GM21528 (cell line): ENCODE data around the gene DTNB.

ENCODE experiments used
- ATAC-seq: cut with Tn5 transposase; IDR thresholded peaks from one replicate; pipeline ENCODE4 v1.9.1; 2021; ENCODE audit warnings: mild to moderate bottlenecking, moderate library complexity; ENCODE audit not compliant: unreplicated experiment, low FRiP score

Gene DTNB

GRCh38 chr2:25376750-25377621 lies 296.4 kb downstream of the DTNB start:
- ATAC-seq = peak; percentile 90

DNA sequence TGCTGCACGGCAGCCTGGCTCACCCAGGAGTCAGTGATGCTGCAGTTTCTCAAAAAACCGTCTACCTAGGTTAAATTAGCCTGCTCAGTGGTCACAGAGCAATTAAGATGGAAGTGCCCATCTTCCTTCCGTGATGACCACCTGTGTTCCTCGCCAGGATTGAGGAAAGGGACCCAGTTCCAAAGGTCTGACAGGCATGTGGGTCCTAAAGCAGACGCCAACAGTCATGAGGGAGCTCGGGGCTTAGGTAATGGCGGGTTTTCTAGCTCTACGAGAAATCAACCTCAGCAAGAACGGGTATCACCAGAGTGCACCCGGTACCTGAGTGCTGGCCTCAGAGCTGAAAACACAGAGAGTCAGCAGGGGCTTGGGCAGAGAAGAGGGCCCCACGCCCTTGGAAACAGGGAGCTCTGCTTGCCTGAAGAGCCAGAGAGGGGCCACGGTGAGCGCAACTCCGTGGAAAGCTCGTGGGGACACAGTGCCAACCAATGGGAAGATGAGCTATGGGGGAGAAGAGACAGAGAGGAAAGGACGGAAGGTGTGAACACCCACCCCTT lies 297.3 kb downstream of the DTNB start:
- no peak for ATAC-seq

DNA sequence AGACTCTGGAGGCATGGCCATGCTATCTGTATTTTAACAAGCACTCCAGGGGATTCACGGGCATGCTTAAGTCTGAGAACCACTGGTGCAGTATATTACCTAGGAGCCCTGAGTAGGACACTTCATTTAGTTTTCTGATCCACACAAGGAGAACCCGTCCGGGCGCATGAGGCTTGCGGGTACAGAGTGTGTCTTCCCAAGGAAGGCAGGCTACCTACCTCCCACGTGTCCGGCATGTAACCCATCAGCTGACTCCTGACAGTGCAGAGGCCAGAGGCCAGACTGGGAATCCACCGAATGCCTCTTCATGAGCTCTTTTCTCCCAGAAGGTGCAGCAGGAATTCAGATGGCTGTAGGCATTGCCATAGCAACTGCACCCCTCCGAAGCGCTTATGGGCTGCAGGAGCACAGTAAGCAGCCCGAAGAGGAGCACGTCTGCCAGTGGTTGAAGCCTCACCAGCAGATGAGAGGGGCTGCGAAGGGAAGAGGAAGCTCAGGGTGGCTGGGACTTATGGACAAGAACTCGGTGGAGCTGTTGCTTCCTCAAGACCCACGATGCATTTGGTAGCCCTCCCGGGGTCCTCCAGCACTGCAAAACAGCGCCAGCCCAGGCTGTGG lies 297.9 kb downstream of the DTNB start:
- no peak for ATAC-seq

GRCh38 chr2:25374827-25375226 lies 298.6 kb downstream of the DTNB start:
- ATAC-seq = no peak

- ATAC-seq = no peak
These were observed 299.0 kb downstream of the DTNB start for GRCh38 chr2:25374411-25374810.

- no peak for ATAC-seq
These were observed 300.0 kb downstream of the DTNB start for GRCh38 chr2:25373269-25373981.

DNA sequence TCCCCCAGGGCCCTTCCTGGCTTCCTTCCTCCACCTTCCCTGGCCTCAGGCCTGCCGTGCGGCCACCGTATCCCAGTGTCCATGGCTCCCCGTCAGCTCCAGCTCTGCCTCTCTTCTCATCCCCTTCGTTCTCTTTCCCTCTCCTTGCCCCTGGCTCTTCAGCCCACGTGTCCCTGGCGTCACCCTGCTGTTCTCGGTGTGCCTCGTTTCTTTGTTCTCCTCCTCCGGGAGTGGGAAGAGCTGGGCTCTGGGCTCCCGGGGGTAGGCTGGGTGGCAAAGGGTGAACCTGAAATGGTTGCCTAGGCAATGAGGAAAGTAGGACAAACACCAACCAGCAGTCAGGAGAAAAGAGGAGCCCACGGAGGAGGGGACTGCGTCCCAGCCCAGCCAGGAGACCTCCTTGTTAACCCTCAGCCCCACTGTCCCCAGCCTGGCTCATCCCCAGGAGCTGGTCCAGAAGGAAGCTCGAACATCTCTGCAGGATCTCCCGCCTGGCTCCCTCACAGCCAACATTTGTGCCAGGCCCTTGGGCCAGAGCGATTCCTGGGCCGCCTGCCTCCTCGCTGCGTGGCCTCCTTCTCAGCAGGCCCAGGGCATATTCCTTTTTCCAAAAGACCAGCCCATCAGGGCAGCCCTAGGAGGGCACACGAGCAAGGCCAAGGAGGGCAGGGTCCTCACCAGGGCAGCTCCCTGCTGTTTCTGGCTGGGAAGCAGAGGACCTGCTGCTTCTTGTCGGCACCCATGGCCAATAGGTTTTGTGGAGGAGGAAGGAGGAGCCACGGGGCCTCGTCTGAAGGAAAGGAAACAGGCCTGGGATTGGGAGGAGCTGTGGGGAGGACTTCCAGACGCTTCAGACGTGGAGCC lies 300.7 kb downstream of the DTNB start:
- ATAC-seq = no peak

GRCh38 chr2:25371253-25372241 lies 301.8 kb downstream of the DTNB start:
- no peak for ATAC-seq

DNA sequence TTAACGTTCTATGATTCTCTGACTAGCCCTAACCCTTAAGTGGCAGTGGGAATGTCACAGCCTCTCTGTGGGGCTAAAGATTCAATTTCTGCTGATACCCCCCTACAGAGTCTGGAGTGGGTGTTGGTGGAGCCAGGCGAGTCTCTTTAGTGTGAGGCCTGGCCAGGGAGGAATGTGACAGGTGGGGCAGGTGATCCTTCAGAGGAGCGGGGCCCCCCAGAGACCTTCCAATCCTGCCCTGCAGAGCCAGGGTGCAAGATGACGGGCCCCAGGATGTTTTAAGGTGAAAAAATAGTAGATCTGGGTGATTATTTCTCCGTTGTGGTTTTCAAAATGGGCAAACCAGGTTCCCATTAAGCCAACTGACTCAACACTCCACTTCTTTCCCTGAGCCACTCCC lies 303.5 kb downstream of the DTNB start:
- no peak for ATAC-seq

DNA sequence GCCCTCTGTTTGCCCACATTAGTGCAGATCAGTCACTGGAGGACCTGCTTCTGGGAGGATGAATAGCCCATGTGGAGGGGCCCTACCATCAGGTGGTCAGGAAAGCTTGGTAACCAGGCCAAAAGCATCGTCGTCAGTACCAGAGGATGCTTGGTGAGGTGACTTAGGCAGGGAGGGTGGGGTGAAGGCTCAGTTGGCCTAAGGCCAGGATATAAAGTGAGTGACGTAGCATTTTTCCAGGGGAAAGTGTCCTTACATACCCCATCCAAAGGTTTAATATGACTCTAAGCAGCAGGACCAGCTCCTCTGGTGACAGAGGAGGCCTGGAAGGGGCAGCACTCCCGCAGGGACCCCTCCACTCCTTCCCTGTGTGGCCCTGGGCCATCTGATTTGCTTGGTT lies 303.9 kb downstream of the DTNB start:
- no peak for ATAC-seq

DNA sequence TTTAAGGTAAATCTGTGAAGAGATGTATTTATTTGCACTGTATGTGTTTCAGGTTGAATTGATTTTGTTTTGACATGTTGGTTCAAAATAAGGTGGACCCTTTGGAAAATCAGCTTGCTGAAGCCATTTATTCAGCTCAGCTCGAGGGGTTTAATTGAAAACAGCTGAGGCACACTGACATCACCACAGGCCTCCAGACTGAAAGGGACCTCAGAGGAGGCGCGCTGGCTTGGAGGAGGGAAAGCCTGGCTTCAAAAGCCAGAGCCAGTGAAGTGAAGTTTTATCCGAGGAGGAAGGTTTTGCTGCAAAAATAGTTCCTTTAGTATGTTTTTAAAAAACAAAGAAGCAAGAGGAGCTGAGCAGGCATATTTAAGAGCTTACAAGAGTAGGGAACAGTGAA lies 304.7 kb downstream of the DTNB start:
- ATAC-seq = no peak

- no peak for ATAC-seq
These were observed 306.1 kb downstream of the DTNB start for GRCh38 chr2:25367296-25367695.

DNA sequence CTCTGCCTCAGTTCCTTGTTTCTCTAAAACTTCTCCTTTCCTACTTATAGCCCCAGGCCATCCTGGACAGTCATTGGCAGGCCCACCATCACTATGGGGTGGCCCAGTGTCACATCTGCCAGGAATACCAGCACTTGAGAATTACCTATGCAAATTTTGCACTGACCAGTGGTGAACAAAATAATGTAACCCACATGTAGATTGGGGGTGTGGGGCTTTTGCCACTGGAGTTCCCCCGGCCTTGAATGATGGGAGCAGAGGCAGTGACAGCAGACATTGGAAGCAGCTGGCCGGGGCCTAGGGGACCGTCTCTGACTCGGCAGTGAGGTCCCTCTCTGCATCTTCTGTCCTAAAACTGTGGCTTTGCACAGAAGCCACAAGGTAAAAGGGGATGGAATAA lies 306.7 kb downstream of the DTNB start:
- no peak for ATAC-seq

GRCh38 chr2:25365241-25365640 lies 308.1 kb downstream of the DTNB start:
- no peak for ATAC-seq

GRCh38 chr2:25363733-25364132 lies 309.6 kb downstream of the DTNB start:
- ATAC-seq = no peak

- peak; percentile 64 for ATAC-seq
These were observed 310.8 kb downstream of the DTNB start for GRCh38 chr2:25362434-25363145.

DNA sequence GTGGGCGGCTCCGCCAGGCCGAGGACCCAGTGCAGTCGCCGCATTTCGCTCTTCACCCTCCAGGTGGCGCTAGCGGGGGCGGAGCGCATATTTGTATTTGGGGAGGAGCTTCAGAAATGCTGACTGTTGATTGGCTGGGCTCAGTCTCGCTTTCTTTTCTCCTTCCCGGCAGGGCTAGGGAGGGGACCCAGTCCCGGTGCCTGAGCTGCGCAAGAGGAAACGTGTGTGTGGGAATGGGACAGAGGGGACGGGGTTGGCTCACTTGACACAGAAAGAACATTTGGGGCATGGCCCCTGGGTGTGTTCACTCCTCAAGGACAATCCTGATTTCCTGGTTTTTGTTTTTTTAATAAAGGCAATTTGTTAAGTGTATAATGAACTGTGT lies 311.3 kb downstream of the DTNB start:
- peak; percentile 81 for ATAC-seq

- no peak for ATAC-seq
These were observed 311.9 kb downstream of the DTNB start for GRCh38 chr2:25361261-25362048.
